Daoy (cell line): ENCODE measurements around the gene APOL5. TPM values are rescaled to one million over a fixed set of nuclear protein-coding genes. Genes with fewer than 3 reads are reported as not detected.

ENCODE experiments used
- total RNA-seq: library from RNA; depleted of rRNA; stranded (reverse); fragments of >200 nt; shearing (Covaris generic); gene quantifications from 2 replicates; pipeline ENCODE4 v1.2.3, GENCODE V29; 2014; rRNA removed

Gene APOL5
- total RNA-seq, 1 experiment from 2014 or later = 0.69 TPM

Other genes with a start within 250 kb of the APOL5 start
- gene RASD2, start 177.0 kb upstream of the APOL5 start, total RNA-seq = 0.34 and 0.54 TPM in 2 replicates
- 1.2 and 2.3 TPM in 2 replicates for gene MB, start 100.5 kb upstream of the APOL5 start, total RNA-seq
- gene APOL6, start 69.4 kb upstream of the APOL5 start, total RNA-seq = 23.4 and 23.7 TPM in 2 replicates